ENCODE results near the gene RNF2.
"Not testable (repeated sequence)": the region's sequence is repeated elsewhere in the genome, so short reads cannot be mapped to it uniquely, and the experiment has no call there.

Gene RNF2

DNA sequence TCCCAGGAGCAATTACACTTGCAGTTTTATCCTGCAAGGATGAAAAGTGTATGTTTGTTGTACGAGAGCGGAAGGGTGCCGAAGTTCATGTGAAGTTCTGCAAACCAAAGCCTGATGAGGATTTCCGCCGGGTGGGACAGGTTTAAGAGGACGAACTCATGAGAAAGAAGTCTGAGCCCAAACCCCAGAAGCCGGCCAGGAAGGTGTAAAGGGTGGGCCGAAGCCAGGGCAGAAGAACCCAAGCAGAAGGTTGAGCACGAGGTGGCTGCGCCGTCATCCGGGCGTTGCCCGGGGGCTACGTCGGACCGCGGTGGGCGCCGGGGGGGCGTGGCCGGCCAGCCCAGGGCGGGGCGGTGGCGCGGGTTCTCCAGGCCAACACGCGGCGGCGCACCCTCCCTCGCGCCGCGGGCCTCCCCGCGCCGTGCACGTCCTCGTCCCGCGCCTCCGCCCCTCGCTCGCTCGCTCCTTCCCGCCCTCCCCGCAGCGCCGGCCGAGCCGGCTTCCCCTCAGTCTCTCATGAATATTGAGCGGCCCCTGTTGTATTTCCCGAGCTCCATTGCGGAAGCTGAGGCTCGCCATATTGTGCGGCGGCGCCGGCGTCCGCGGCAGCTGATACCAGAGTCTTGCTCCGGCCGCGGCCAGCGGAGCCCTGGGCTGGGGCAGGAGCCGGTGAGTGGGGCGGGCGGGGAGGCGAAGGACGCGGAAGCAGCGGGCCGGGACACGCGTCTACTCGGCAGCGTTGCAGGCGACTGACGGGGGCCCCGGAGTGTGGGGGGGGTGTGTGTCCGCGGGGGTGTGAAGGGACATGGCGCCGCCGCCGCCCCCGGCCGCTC is at the start of gene RNF2:
Gene RNF2, plus strand, starts transcription at position 578 of the 833 bp plus-strand sequence. CDS start 41,996 bp downstream, outside the sequence.
- Mint-ChIP-seq H3K4me3 (peak within 1 kb of the TSS; percentile 79), H3K27ac (peak within 1 kb of the TSS; percentile 85), H3K36me3 (no peaks in the 10 kb centered on the region), H3K9me3 (no peaks in the 10 kb centered on the region), H3K27me3 (peaks cover 18% of the 10 kb centered on the region), H3K4me1 (peaks cover 31% of the 10 kb centered on the region)
- peak; percentile 87 for DNase-seq
- CTCF ChIA-PET: interaction anchor here (0.7 to 2.3 kb wide), 6 partner anchors 15 to 636 kb away, joined by 3 to 6 read pairs (median 4); no protein-coding TSS in a partner anchor

DNA sequence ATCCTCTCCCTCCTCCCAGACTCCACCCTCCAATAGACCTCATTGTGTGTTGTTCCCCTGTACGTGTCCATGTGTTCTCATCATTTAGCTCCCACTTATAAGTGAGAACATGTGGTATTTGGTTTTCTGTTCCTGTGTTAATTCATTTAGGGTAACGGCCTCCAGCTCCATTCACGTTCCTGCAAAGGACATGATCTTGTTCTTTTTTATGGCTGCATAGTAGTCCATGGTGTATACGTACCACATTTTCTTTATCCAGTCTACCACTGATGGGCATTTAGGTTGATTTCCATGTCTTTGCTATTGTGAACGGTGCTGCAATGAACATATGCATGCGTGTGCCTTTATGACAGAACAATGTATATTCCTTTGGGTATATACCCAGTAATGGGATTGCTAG is 45.4 kb upstream of the RNF2 start:
- H3K4me1 Mint-ChIP-seq, H3K36me3 Mint-ChIP-seq, H3K4me3 Mint-ChIP-seq, DNase-seq, H3K9me3 Mint-ChIP-seq, CTCF ChIA-PET, H3K27ac Mint-ChIP-seq: not testable (repeated sequence)
- H3K27me3 Mint-ChIP-seq: peaks cover 13% of the 10 kb centered on the region

DNA sequence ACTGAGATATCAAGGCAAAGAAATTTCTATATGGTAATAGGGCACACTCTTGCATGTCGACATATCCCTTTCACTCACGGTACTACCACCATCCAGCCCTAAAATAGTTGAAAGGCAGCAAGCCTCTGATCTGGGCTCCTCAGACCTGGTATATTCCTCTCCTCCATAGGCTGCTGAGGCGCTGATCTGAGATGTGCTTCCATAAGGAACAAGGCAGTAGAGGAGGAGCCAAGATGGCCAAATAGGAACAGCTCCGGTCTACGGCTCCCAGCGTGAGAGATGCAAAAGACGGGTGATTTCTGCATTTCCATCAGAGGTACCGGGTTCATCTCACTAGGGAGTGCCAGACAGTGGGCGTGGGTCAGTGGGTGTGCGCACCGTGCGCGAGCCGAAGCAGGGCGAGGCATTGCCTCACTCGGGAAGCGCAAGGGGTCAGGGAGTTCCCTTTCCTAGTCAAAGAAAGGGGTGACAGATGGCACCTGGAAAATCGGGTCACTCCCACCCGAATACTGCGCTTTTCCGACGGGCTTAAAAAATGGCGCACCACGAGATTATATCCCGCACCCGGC is 44.0 kb upstream of the RNF2 start:
- H3K9me3 Mint-ChIP-seq, H3K36me3 Mint-ChIP-seq, H3K27ac Mint-ChIP-seq, DNase-seq, H3K4me1 Mint-ChIP-seq, CTCF ChIA-PET, H3K4me3 Mint-ChIP-seq, H3K27me3 Mint-ChIP-seq: not testable (repeated sequence)

DNA sequence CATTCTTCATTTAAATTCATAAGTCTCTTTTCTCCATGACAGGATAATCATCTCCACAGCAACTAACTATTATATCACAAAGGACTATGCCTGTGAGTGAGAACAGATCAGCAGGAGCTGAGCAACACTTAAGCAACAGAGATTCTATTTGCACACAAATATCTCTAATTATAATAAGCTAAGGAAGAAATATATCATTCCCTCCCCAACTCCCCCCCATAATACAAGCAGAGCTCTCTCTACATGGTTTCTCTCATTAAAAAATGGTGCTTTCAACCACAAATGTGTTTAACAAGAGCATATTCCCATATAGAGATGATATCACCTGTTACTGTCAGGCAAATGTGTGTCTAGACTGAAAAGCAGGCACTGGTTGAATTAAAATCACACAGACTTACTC is 36.5 kb upstream of the RNF2 start:
- peaks cover 4% of the 10 kb centered on the region for H3K27me3 Mint-ChIP-seq
- no peaks in the 10 kb centered on the region for H3K9me3 Mint-ChIP-seq
- no peak for DNase-seq
- H3K4me1 Mint-ChIP-seq: no peaks in the 10 kb centered on the region
- CTCF ChIA-PET: no interaction called here
- no peak overlapping the region for H3K27ac Mint-ChIP-seq
- H3K36me3 Mint-ChIP-seq: no peaks in the 10 kb centered on the region
- no peak overlapping the region for H3K4me3 Mint-ChIP-seq

- Mint-ChIP-seq H3K36me3 (no peaks in the 10 kb centered on the region), H3K27me3 (peaks cover 4% of the 10 kb centered on the region), H3K27ac (no peak overlapping the region), H3K4me1 (no peaks in the 10 kb centered on the region), H3K9me3 (no peaks in the 10 kb centered on the region), H3K4me3 (no peak overlapping the region)
- CTCF ChIA-PET: no interaction called here
- no peak for DNase-seq
These were observed 35.0 kb upstream of the RNF2 start for GRCh38 chr1:185010361-185010760.

DNA sequence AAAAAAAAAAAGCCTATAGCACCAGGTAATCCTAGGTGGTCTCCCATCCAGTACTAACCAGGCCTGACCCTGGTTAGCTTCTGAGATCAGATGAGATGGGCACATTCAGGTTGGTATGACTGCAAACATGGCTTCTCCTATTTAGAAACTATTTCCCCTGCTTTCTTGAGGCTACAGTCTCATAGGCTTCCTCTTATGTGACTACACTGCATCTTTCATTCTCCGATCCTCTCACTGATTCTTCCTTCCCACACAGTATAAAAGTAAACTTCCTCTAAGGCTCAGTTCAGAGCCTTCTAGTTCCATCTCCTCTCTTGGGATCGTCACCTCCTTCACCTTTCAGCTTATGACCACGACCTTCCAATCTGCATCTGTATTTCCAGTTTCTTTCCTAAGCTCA is 30.4 kb upstream of the RNF2 start:
- Mint-ChIP-seq H3K4me1 (no peaks in the 10 kb centered on the region), H3K27me3 (peaks cover 4% of the 10 kb centered on the region), H3K9me3 (no peaks in the 10 kb centered on the region), H3K36me3 (no peaks in the 10 kb centered on the region), H3K4me3 (no peak overlapping the region), H3K27ac (no peak overlapping the region)
- CTCF ChIA-PET: no interaction called here
- DNase-seq: no peak

DNA sequence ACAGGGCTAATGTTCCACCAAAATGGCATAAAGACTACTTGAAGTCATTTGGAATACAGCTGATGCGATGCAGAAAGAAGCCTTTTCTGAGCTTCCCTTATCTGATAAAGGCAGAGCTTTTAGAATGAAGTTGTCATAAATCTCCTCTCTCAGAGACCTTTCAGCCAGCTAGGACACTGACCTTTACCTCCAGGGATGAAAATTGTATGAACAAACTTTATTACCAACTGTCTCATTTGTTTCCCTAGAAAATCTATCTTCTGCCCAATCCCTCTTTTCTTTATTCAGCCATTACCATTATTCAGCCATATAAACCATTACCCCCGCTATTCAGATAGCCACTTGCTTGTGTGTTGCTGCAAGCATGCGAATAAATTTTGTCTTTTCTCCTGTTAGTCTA is 29.7 kb upstream of the RNF2 start:
- CTCF ChIA-PET: no interaction called here
- Mint-ChIP-seq H3K36me3 (no peaks in the 10 kb centered on the region), H3K9me3 (no peaks in the 10 kb centered on the region), H3K27ac (no peak overlapping the region), H3K4me3 (no peak overlapping the region), H3K27me3 (peaks cover 10% of the 10 kb centered on the region), H3K4me1 (no peaks in the 10 kb centered on the region)
- no peak for DNase-seq

DNA sequence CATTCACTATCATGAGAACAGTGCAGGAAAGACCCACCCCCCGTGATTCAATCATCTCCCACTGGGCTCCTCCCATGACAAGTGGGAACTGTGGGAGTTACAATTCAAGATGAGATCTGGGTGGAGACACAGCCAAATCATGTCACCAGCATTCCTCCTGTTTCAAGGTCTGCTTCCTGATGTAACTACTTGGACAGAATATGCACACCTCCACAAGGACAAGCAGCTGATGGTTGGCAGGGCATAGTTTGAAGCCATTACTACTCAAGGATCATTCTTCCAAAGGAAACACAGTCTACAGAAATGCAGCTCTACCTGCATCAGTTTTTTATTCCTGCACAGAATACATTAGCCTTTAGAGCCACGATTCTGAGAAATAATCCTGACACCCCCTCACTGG is 28.5 kb upstream of the RNF2 start:
- H3K27me3 Mint-ChIP-seq: peaks cover 10% of the 10 kb centered on the region
- DNase-seq: no peak
- no peaks in the 10 kb centered on the region for H3K9me3 Mint-ChIP-seq
- H3K4me1 Mint-ChIP-seq: no peaks in the 10 kb centered on the region
- CTCF ChIA-PET: interaction anchor here (1.3 kb wide), 1 partner anchor 153 kb away, joined by 6 read pairs; no protein-coding TSS in a partner anchor
- H3K36me3 Mint-ChIP-seq: no peaks in the 10 kb centered on the region
- H3K4me3 Mint-ChIP-seq: no peak overlapping the region
- peak overlapping the region; percentile 25 for H3K27ac Mint-ChIP-seq

- CTCF ChIA-PET: interaction anchor here (1.0 to 1.3 kb wide), 2 partner anchors 35 to 152 kb away, joined by 3 to 6 read pairs; no protein-coding TSS in a partner anchor
- Mint-ChIP-seq H3K36me3 (no peaks in the 10 kb centered on the region), H3K4me3 (no peak overlapping the region), H3K27ac (no peak overlapping the region), H3K4me1 (no peaks in the 10 kb centered on the region), H3K9me3 (no peaks in the 10 kb centered on the region), H3K27me3 (peaks cover 6% of the 10 kb centered on the region)
- DNase-seq: no peak
These were observed 28.0 kb upstream of the RNF2 start for GRCh38 chr1:185017338-185017737.

DNA sequence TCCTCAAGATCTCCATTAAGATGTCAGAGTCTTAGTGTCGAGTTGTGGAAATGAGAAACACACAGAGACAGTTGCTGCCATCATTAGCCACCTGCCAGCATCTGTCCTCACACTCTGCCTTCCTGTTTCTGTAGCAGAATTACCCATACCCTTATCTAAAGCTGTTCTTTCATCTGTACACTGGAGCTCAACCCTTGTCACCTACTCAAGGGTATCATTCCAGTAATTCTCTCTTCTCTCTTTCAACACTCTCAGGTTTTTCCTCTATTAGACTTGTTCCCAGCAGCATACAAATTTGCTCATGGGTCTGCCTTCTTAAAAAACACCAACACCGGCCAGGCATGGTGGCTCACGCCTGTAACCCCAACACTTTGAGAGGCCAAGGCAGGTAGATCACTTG is 27.4 kb upstream of the RNF2 start:
- no peak for DNase-seq
- H3K27ac Mint-ChIP-seq: no peak overlapping the region
- no peak overlapping the region for H3K4me3 Mint-ChIP-seq
- H3K36me3 Mint-ChIP-seq: no peaks in the 10 kb centered on the region
- H3K9me3 Mint-ChIP-seq: no peaks in the 10 kb centered on the region
- peaks cover 6% of the 10 kb centered on the region for H3K27me3 Mint-ChIP-seq
- CTCF ChIA-PET: interaction anchor here (1.0 to 1.3 kb wide), 2 partner anchors 36 to 152 kb away, joined by 3 to 6 read pairs; no protein-coding TSS in a partner anchor
- no peaks in the 10 kb centered on the region for H3K4me1 Mint-ChIP-seq

- H3K4me1 Mint-ChIP-seq: no peaks in the 10 kb centered on the region
- CTCF ChIA-PET: no interaction called here
- H3K36me3 Mint-ChIP-seq: peaks cover 9% of the 10 kb centered on the region
- no peak overlapping the region for H3K4me3 Mint-ChIP-seq
- H3K27me3 Mint-ChIP-seq: peaks cover 9% of the 10 kb centered on the region
- no peak for DNase-seq
- peaks cover 21% of the 10 kb centered on the region for H3K9me3 Mint-ChIP-seq
- H3K27ac Mint-ChIP-seq: no peak overlapping the region
These were observed 18.0 kb upstream of the RNF2 start for GRCh38 chr1:185027252-185027882.

- no peak for DNase-seq
- CTCF ChIA-PET: no interaction called here
- Mint-ChIP-seq H3K27ac (no peak overlapping the region), H3K9me3 (no peaks in the 10 kb centered on the region), H3K27me3 (peaks cover 12% of the 10 kb centered on the region), H3K4me1 (no peaks in the 10 kb centered on the region), H3K36me3 (no peaks in the 10 kb centered on the region), H3K4me3 (no peak overlapping the region)
These were observed 11.7 kb upstream of the RNF2 start for GRCh38 chr1:185033686-185034085.

GRCh38 chr1:185035258-185035657 is 10.1 kb upstream of the RNF2 start:
- H3K4me3 Mint-ChIP-seq: no peak overlapping the region
- H3K36me3 Mint-ChIP-seq: no peaks in the 10 kb centered on the region
- no peak for DNase-seq
- H3K4me1 Mint-ChIP-seq: no peaks in the 10 kb centered on the region
- H3K27me3 Mint-ChIP-seq: peaks cover 7% of the 10 kb centered on the region
- no peak overlapping the region for H3K27ac Mint-ChIP-seq
- CTCF ChIA-PET: no interaction called here
- H3K9me3 Mint-ChIP-seq: no peaks in the 10 kb centered on the region

- CTCF ChIA-PET: interaction anchor here (1.0 kb wide), 1 partner anchor 244 kb away, joined by 3 read pairs; no protein-coding TSS in a partner anchor
- Mint-ChIP-seq H3K36me3 (no peaks in the 10 kb centered on the region), H3K9me3 (no peaks in the 10 kb centered on the region)
These were observed 6.5 kb upstream of the RNF2 start for GRCh38 chr1:185038813-185039376.

More at GRCh38 chr1:185038813-185039376, 6.5 kb upstream of the RNF2 start:
- peaks cover 9% of the 10 kb centered on the region for H3K27me3 Mint-ChIP-seq
- H3K4me1 Mint-ChIP-seq: no peaks in the 10 kb centered on the region
- no peak overlapping the region for H3K27ac Mint-ChIP-seq
- DNase-seq: no peak
- H3K4me3 Mint-ChIP-seq: no peak overlapping the region

Measured in activated naive CD4-positive, alpha-beta T cell treated with anti-CD3 and anti-CD28 coated beads, Interleukin-2, amount 10 ng/mL, durations not matched to agents 7 days and 5 days (primary cell).